ENCODE measurements around the gene DEDD2. TPM values are rescaled to one million over a fixed set of nuclear protein-coding genes. Genes with fewer than 3 reads are reported as not detected.

The DEDD2 gene
- total RNA-seq, 4 donors from 2014 or later, result 46.1 to 55.8 (median 50.2) TPM

GRCh38 chr19:42174188-42174587 lies 43.3 kb downstream of the DEDD2 start:
- Histone ChIP-seq H3K9me3 (no peaks in the 10 kb centered on the region), H3K36me3 (no peaks in the 10 kb centered on the region), H3K4me1 (peaks cover 0 to 14% of the 10 kb centered on the region in 2 donors), H3K4me3 (replicated peaks in 1 of 3) (no peak overlapping the region), H3K27me3 (peaks cover 2% of the 10 kb centered on the region), H3K27ac (no peak overlapping the region)
- TF ChIP-seq CTCF (IDR thresholded peaks at IDR 0.05) (no peak), POLR2A (IDR thresholded peaks at IDR 0.05) (no peak)
- 88 to 93% methylated on average over 11 of the region's 11 CpGs for WGBS, 2 donors
- no peak for DNase-seq
- intact Hi-C loops (cut with DNase I), result no loop called here

GRCh38 chr19:42173695-42174094 lies 43.8 kb downstream of the DEDD2 start:
- WGBS, 2 donors, result 80 to 83% methylated on average over 5 of the region's 5 CpGs

GRCh38 chr19:42172261-42172660 lies 45.2 kb downstream of the DEDD2 start:
- Histone ChIP-seq H3K9me3 (no peaks in the 10 kb centered on the region), H3K4me3 (replicated peaks in 1 of 3) (no peak overlapping the region), H3K27me3 (no peaks in the 10 kb centered on the region), H3K27ac (no peak overlapping the region), H3K36me3 (no peaks in the 10 kb centered on the region), H3K4me1 (peaks cover 0 to 14% of the 10 kb centered on the region in 2 donors)
- WGBS, 2 donors, result 95% methylated on average over 6 to 7 of the region's 7 CpGs
- DNase-seq, result no peak
- intact Hi-C loops (cut with DNase I), result no loop called here
- TF ChIP-seq POLR2A (IDR thresholded peaks at IDR 0.05) (no peak), CTCF (IDR thresholded peaks at IDR 0.05) (no peak)

More at GRCh38 chr19:42173695-42174094, 43.8 kb downstream of the DEDD2 start:
- H3K36me3 ChIP-seq, result no peaks in the 10 kb centered on the region
- H3K4me1 ChIP-seq, result peaks cover 0 to 14% of the 10 kb centered on the region in 2 donors
- intact Hi-C loops (cut with DNase I), result no loop called here
- DNase-seq, result no peak
- no peaks in the 10 kb centered on the region for H3K9me3 ChIP-seq
- no peak for TF ChIP-seq CTCF (IDR thresholded peaks at IDR 0.05)
- TF ChIP-seq POLR2A (IDR thresholded peaks at IDR 0.05), result no peak
- H3K27me3 ChIP-seq, result no peaks in the 10 kb centered on the region
- H3K27ac ChIP-seq, result no peak overlapping the region
- no peak overlapping the region for H3K4me3 ChIP-seq (replicated peaks in 1 of 3)

GRCh38 chr19:42170715-42171114 lies 46.8 kb downstream of the DEDD2 start:
- Histone ChIP-seq H3K4me1 (peaks cover 0 to 1% of the 10 kb centered on the region in 2 donors), H3K27ac (no peak overlapping the region), H3K27me3 (no peaks in the 10 kb centered on the region), H3K36me3 (no peaks in the 10 kb centered on the region), H3K4me3 (replicated peaks in 1 of 3) (no peak overlapping the region), H3K9me3 (no peaks in the 10 kb centered on the region)
- intact Hi-C loops (cut with DNase I), result no loop called here
- WGBS, 2 donors, result 75 to 84% methylated on average over 12 to 16 of the region's 16 CpGs
- TF ChIP-seq CTCF (IDR thresholded peaks at IDR 0.05) (no peak), POLR2A (IDR thresholded peaks at IDR 0.05) (no peak)
- no peak for DNase-seq

- H3K4me3 ChIP-seq (replicated peaks in 1 of 3), result no peak overlapping the region
- no peak for DNase-seq
- intact Hi-C loops (cut with DNase I), result no loop called here
- H3K27me3 ChIP-seq, result no peaks in the 10 kb centered on the region
- 76 to 85% methylated on average over 19 of the region's 19 CpGs for WGBS, 2 donors
- no peaks in the 10 kb centered on the region for H3K9me3 ChIP-seq
- TF ChIP-seq POLR2A (IDR thresholded peaks at IDR 0.05) (no peak), CTCF (IDR thresholded peaks at IDR 0.05) (no peak)
- no peaks in the 10 kb centered on the region for H3K36me3 ChIP-seq
- no peak overlapping the region for H3K27ac ChIP-seq
- no peaks in the 10 kb centered on the region for H3K4me1 ChIP-seq
These were observed 47.7 kb downstream of the DEDD2 start for GRCh38 chr19:42169486-42170413.

Measured in thyroid gland (tissue), 4 donors.